ENCODE results near the gene RRP12. TPM values are rescaled to one million over a fixed set of nuclear protein-coding genes. Genes with fewer than 3 reads are reported as not detected.
A peak's percentile ranks its signal among the peaks of the same experiment; 100 is the strongest.

Gene RRP12
- total and polyA plus RNA-seq, 9 of the 15 experiments (the other 6 are each of a cell fraction or from before 2014, with no cell fraction given), result 4.6 to 68.2 (median 21.8) TPM

DNA sequence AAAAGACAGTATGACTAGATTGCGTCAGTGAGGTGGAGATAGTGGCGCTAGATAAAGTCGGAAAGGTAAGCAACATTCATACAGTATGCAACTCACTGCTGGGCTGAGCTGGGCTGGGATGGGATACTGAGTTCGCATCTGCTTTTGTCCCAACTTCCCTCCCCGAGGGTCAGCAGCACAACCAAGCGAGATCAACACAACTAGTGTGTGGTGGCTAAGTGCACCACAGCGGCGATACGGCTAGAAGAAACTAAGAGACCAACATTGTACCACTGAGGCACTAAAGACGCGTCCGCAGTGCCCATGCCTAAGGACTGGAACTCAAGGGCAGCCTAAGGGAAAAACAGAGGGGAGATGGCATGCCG is 44.2 kb upstream of the RRP12 start:
- peak overlapping the region; percentile 79 to 90 for H3K9ac ChIP-seq (ENCODE audit: insufficient read depth in 1 of 2, low read depth in 2 of 2, low read length in 2 of 2)
- in situ Hi-C loops (cut with MboI) (no loop called here), intact Hi-C loops (cut with micrococcal nuclease) (no loop called here)
- no peaks in the 10 kb centered on the region for H3K9me1 ChIP-seq (ENCODE audit: control insufficient read depth, insufficient read depth, low read length)
- FAIRE-seq (peak; percentile 78), ATAC-seq (peak; percentile 7), DNase-seq (ENCODE audit: extremely low read depth in 1 of 4, low spot score in 3 of 4) (no peak)
- no peaks in the 10 kb centered on the region for H4K20me1 ChIP-seq (replicated peaks; ENCODE audit: control insufficient read depth, insufficient read depth, low read length)
- peak overlapping the region; percentile 94 for H3K4me3 ChIP-seq
- no peaks in the 10 kb centered on the region for H3K27me3 ChIP-seq (ENCODE audit: control insufficient read depth in 2 of 2, insufficient read depth in 2 of 2, low read length in 2 of 2)
- TF ChIP-seq, protein P1, sequence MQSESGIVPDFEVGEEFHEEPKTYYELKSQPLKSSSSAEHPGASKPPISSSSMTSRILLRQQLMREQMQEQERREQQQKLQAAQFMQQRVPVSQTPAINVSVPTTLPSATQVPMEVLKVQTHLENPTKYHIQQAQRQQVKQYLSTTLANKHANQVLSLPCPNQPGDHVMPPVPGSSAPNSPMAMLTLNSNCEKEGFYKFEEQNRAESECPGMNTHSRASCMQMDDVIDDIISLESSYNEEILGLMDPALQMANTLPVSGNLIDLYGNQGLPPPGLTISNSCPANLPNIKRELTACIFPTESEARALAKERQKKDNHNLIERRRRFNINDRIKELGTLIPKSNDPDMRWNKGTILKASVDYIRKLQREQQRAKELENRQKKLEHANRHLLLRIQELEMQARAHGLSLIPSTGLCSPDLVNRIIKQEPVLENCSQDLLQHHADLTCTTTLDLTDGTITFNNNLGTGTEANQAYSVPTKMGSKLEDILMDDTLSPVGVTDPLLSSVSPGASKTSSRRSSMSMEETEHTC (IDR thresholded peaks at IDR 0.05), result no peak
- 0 out of 4 replicates have a peak, but pooled peaks of 1 of the 2 experiments have one; percentile 27 for TF ChIP-seq SIN3A (IDR thresholded peaks at IDR 0.05; ENCODE audit: borderline replicate concordance in 2 of 2, control insufficient read depth in 1 of 2, low read depth in 2 of 2, low read length in 2 of 2)
- TF ChIP-seq ZNF121 (CRISPR knock-in tag; conservative IDR thresholded peaks at IDR 0.05), result no peak
- no peak for TF ChIP-seq ZNF445 (CRISPR knock-in tag; IDR thresholded peaks at IDR 0.05; ENCODE audit: low read depth)
- 0 out of 2 replicates have a peak, but pooled peaks have one; percentile 7 for TF ChIP-seq ELF1 (tag; IDR thresholded peaks at IDR 0.05)
- WGBS (ENCODE audit: insufficient coverage, low coverage, missing lambda C conversion rate), result 1% methylated on average over 13 of the region's 13 CpGs
- BruUV-seq (replicated peaks), result TSS peak; percentile 70
- H3K79me2 ChIP-seq (ENCODE audit: control insufficient read depth, insufficient read depth, low read length), result peaks cover 41% of the 10 kb centered on the region
- ChIA-PET CTCF (ENCODE audit: low intra/inter-chr PET ratio) (interaction anchor here (1.3 kb wide), 1 partner anchor 38 kb away, joined by 5 read pairs; no protein-coding TSS in a partner anchor), POLR2A (interaction anchor here (0.9 to 1.7 kb wide), 2 partner anchors 9 to 17 kb away, joined by 3 to 4 read pairs; no protein-coding TSS in a partner anchor)
- H3K4me1 ChIP-seq (replicated peaks in 1 of 2; ENCODE audit: control insufficient read depth in 2 of 2, insufficient read depth in 2 of 2, low read length in 2 of 2), result peaks cover 9 to 10% of the 10 kb centered on the region in 2 experiments; a peak in 3 of 5 replicates
- peak overlapping the region; percentile 97 for H3K4me2 ChIP-seq (ENCODE audit: insufficient read depth, low read length)
- H3K36me3 ChIP-seq (ENCODE audit: control insufficient read depth, insufficient read depth, low read length), result peaks cover 29% of the 10 kb centered on the region; the same call in 2 of the 3 replicates
- peak overlapping the region; percentile 87 for H2AFZ ChIP-seq (ENCODE audit: low read depth, low read length)
- H3K9me3 ChIP-seq (replicated peaks; ENCODE audit: control insufficient read depth, insufficient read depth, low read depth, low read length), result no peaks in the 10 kb centered on the region
- H3K27ac ChIP-seq (ENCODE audit: extremely low read depth, low read depth, low read length), result peak overlapping the region; percentile 56

All from K562 (cell line).